Amygdala (tissue), 56 donors: ENCODE measurements around the gene ADAM8.

Experiments
- DNase-seq, 56 donors: peaks; one replicate each; lab custom pipeline; 2025; lab: John Stamatoyannopoulos, UW

Gene ADAM8

GRCh38 chr10:133217800-133218589, 58.7 kb downstream of the ADAM8 start:
- no peak for DNase-seq

GRCh38 chr10:133216776-133217175, 59.9 kb downstream of the ADAM8 start:
- no peak for DNase-seq

- DNase-seq: no peak
These were observed 61.1 kb downstream of the ADAM8 start for GRCh38 chr10:133215586-133215985.

- no peak for DNase-seq
These were observed 61.9 kb downstream of the ADAM8 start for GRCh38 chr10:133214468-133215410.

GRCh38 chr10:133213641-133214467, 62.8 kb downstream of the ADAM8 start:
- no peak for DNase-seq

- DNase-seq: no peak
These were observed 63.7 kb downstream of the ADAM8 start for GRCh38 chr10:133212853-133213494.
